HG02623 (cell line): ENCODE measurements around the gene NRP1.
A peak's percentile ranks its signal among the peaks of the same experiment; 100 is the strongest.

Experiments used
- ATAC-seq: cut with Tn5 transposase; IDR thresholded peaks from one replicate; pipeline ENCODE4 v1.9.1; 2021; ENCODE audit warnings: moderate library complexity; ENCODE audit not compliant: unreplicated experiment

Gene NRP1

GRCh38 chr10:33216661-33217427 is 117.6 kb downstream of the NRP1 start:
- no peak for ATAC-seq

- ATAC-seq = no peak
Observed at GRCh38 chr10:33215635-33216034, 118.8 kb downstream of the NRP1 start.

GRCh38 chr10:33215154-33215553 is 119.3 kb downstream of the NRP1 start:
- ATAC-seq = no peak

- ATAC-seq = no peak
Observed at GRCh38 chr10:33214174-33214573, 120.3 kb downstream of the NRP1 start.

GRCh38 chr10:33212061-33212748 is 122.3 kb downstream of the NRP1 start:
- ATAC-seq = no peak

GRCh38 chr10:33211106-33211878 is 123.2 kb downstream of the NRP1 start:
- no peak for ATAC-seq

- ATAC-seq = no peak
Observed at GRCh38 chr10:33209802-33210201, 124.7 kb downstream of the NRP1 start.

- ATAC-seq = no peak
Observed at GRCh38 chr10:33208166-33208565, 126.3 kb downstream of the NRP1 start.

GRCh38 chr10:33204031-33204430 is 130.4 kb downstream of the NRP1 start:
- ATAC-seq = no peak

- ATAC-seq = no peak
Observed at GRCh38 chr10:33201971-33202370, 132.5 kb downstream of the NRP1 start.

- ATAC-seq = no peak
Observed at GRCh38 chr10:33201056-33201780, 133.2 kb downstream of the NRP1 start.

GRCh38 chr10:33199731-33200232 is 134.7 kb downstream of the NRP1 start:
- no peak for ATAC-seq

- ATAC-seq = no peak
Observed at GRCh38 chr10:33198610-33199009, 135.9 kb downstream of the NRP1 start.

- ATAC-seq = no peak
Observed at GRCh38 chr10:33196710-33197491, 137.6 kb downstream of the NRP1 start.

- ATAC-seq = no peak
Observed at GRCh38 chr10:33196377-33196706, 138.1 kb downstream of the NRP1 start.

- no peak for ATAC-seq
Observed at GRCh38 chr10:33195608-33196376, 138.7 kb downstream of the NRP1 start.

GRCh38 chr10:33193701-33194521 is 140.6 kb downstream of the NRP1 start:
- no peak for ATAC-seq

- peak; percentile 85 for ATAC-seq
Observed at GRCh38 chr10:33193057-33193700, 141.3 kb downstream of the NRP1 start.
